HG03135 (cell line): ENCODE data around the gene C11orf91.

Experiments
- ATAC-seq: cut with Tn5 transposase; IDR thresholded peaks from one replicate; pipeline ENCODE4 v1.9.1; 2021; ENCODE audit warnings: mild to moderate bottlenecking, moderate library complexity; ENCODE audit not compliant: unreplicated experiment

The C11orf91 gene

DNA sequence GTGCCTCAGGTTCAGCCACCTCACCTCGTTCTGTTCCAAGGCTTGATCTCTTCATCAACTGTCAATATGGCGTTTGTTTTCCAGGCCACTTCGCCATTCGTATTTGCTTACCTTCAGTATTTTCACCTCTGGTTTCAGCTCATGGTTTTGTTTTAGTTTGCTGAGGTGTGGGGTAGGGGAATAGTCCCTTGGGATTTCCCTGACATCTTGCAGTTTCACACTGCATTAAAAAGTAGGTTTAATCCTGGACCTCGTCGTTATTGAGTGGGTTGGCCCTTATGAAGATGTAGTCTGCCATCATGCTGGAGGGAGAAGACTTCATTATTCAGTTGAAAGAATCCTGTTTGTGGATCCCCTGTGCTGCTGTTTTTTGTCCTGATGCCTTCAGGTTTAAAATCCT lies 46.0 kb downstream of the C11orf91 start:
- ATAC-seq, result no peak

DNA sequence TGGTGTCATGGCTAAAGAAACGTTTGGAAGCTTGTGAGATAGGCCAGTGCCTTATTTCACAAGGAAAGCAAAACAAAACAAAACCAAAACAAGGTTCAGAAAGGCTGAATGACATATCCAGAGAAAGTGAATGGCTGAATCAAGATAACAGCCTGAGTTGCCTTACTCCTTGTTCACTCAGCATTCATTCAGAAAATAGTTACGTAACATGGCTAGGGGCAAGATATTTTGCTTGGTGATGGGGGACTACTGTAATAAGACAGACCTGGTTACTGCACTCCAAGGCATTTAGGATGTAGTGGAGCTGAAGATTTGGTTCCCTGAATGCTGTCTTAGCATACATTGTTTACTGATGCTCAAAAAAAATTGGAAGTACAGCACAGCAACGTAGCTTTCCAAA lies 47.7 kb downstream of the C11orf91 start:
- no peak for ATAC-seq

DNA sequence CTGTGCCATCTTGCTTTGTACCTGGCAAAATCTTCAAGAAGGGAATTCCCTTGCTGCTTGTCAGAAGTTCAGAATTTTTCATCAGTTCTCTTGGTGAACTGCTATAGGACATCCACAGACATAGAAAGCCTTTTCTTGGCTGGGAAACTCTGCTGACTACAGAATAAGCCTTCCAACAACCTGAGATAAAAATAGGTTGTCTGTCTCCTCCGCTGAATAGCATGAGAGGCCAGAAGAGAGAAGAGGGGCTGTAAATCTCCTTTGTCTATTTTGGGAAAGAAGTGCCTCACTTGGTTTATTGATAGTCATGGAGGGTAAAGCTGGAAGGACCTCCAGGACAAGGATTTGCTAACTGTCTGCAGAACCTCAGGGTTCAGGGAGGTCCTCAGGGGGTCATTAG lies 48.2 kb downstream of the C11orf91 start:
- no peak for ATAC-seq

DNA sequence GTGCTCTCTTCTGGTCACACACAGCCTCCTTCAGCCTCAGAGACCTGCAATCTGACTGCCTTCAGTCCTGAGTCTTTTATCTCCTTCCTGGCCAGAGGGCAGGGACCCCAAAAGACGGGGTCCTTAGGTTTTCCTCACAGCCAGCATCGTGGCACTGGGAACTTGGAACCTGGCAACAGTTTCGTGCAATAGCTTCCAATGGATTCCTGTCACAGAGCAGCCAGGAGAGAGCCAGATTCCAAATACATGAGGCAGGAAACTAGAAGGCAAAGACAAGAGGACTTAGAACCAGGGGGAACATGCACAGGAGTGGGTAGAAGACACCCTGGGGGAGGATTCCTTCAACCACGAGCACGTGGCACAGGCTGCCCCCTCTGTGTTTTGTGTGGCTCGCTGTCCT lies 48.6 kb downstream of the C11orf91 start:
- no peak for ATAC-seq

DNA sequence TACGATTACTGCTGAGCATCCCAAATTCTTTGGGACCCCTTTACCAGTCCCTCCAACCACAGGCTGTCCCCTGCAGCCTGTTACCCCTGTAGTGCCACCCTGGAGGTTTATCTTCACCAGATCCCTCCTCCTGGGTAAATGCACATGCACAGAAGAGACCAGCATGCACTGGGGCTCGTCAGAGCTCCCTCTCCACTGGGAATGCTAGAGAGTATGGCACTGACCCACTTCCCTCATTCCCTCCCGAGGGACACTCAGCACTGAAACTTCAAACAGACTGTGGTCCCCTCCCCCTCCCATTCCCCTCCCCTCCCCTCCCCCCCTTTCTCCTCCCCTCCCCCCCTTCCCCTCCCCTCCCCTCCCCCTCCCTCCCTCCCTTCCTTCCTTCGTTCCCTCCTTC lies 49.1 kb downstream of the C11orf91 start:
- ATAC-seq, result no peak

DNA sequence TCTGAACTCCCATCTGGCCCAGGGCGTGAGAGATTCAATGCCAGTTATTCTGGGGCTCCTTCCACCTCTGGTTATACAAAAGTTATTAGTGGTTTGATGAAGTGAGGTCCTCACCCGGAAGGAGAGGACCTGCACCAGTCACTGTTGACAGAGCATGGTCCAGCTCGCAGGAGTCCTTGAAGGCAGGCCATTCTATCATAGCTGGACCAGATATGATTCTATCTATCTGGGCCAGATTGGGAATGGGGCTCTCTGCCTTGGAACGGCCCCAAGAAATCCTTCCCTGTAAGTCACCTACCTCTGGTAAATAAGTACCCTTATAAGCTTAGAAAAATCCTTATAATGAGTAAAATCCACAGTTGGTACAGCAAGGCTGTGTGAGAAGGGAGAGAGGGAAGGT lies 50.7 kb downstream of the C11orf91 start:
- ATAC-seq, result no peak
